HG03159 (cell line): ENCODE data around the gene DDX3Y.

Experiments used
- ATAC-seq: cut with Tn5 transposase; IDR thresholded peaks from one replicate; pipeline ENCODE4 v1.9.1; 2021; ENCODE audit warnings: mild to moderate bottlenecking, moderate library complexity; ENCODE audit not compliant: unreplicated experiment

Gene DDX3Y

GRCh38 chrY:12904618-12905516 lies at the start of gene DDX3Y:
TSS of gene DDX3Y (plus strand) at chrY:12904868. CDS start at chrY:12904937, 69 bp downstream.
- ATAC-seq = no peak

GRCh38 chrY:12855791-12856275 lies 48.8 kb upstream of the DDX3Y start:
- no peak for ATAC-seq

GRCh38 chrY:12867960-12868359 lies 36.7 kb upstream of the DDX3Y start:
- no peak for ATAC-seq

- no peak for ATAC-seq
These were observed 7.7 kb upstream of the DDX3Y start for GRCh38 chrY:12896973-12897372.

- no peak for ATAC-seq
These were observed 6.1 kb upstream of the DDX3Y start for GRCh38 chrY:12898604-12899003.

GRCh38 chrY:12905517-12905872 lies 827 bp downstream of the DDX3Y start:
- ATAC-seq = no peak

- no peak for ATAC-seq
These were observed 1.2 kb downstream of the DDX3Y start for GRCh38 chrY:12905895-12906294.

- no peak for ATAC-seq
These were observed 8.9 kb downstream of the DDX3Y start for GRCh38 chrY:12913541-12913940.

- no peak for ATAC-seq
These were observed 23.4 kb downstream of the DDX3Y start for GRCh38 chrY:12928043-12928442.

GRCh38 chrY:12941725-12942687 lies 37.3 kb downstream of the DDX3Y start:
- ATAC-seq = no peak
